T-helper 22 cell (primary cell): ENCODE data around the gene BUB1B.
"Not testable (repeated sequence)": the region's sequence is repeated elsewhere in the genome, so short reads cannot be mapped to it uniquely, and the experiment has no call there.

Experiments
- DNase-seq: peaks from one replicate; pipeline ENCODE4 v3.0.0-alpha.2; 2020; ENCODE audit warnings: low read depth

The BUB1B gene, protein sequence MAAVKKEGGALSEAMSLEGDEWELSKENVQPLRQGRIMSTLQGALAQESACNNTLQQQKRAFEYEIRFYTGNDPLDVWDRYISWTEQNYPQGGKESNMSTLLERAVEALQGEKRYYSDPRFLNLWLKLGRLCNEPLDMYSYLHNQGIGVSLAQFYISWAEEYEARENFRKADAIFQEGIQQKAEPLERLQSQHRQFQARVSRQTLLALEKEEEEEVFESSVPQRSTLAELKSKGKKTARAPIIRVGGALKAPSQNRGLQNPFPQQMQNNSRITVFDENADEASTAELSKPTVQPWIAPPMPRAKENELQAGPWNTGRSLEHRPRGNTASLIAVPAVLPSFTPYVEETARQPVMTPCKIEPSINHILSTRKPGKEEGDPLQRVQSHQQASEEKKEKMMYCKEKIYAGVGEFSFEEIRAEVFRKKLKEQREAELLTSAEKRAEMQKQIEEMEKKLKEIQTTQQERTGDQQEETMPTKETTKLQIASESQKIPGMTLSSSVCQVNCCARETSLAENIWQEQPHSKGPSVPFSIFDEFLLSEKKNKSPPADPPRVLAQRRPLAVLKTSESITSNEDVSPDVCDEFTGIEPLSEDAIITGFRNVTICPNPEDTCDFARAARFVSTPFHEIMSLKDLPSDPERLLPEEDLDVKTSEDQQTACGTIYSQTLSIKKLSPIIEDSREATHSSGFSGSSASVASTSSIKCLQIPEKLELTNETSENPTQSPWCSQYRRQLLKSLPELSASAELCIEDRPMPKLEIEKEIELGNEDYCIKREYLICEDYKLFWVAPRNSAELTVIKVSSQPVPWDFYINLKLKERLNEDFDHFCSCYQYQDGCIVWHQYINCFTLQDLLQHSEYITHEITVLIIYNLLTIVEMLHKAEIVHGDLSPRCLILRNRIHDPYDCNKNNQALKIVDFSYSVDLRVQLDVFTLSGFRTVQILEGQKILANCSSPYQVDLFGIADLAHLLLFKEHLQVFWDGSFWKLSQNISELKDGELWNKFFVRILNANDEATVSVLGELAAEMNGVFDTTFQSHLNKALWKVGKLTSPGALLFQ

DNA sequence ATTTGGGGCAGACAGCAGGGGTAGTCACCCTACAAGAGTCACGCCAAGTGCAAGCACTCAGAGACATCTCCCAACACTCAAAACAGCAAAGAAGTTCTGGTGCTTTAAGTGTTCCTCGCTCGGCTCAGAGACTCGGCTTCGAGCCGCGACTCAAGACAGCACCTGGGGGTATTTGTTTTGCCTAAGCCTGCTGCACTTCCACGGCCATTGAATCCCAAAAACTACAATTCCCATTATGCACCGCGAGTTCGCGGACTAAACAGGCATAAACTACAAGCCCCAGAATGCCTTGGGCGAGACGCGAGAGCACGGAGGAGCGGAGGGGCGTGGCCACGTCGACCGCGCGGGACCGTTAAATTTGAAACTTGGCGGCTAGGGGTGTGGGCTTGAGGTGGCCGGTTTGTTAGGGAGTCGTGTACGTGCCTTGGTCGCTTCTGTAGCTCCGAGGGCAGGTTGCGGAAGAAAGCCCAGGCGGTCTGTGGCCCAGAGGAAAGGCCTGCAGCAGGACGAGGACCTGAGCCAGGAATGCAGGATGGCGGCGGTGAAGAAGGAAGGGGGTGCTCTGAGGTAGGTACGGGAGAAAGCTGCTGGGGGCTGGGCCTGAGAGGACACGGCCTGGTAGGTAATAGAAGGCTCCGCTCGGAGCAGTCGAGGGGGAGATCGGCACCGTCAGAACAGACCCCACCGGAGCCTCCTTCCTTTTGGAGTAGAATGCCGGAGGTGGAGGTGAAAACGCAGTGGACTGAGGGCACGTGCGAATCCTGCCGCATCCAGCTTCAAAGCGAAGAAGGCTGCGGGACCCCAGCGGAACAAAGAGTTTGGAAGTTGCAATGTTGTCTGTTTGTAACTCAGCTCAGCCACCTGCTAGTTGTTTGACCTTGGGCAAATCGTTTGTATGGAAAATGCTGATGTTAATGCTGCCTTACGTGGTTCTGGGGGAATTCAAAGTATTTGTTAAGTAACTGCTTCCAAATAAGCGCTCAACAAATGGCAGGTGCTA, at the start of gene BUB1B:
Gene BUB1B (plus strand): TSS at position 381 of the 1,000 bp plus-strand sequence. CDS start 152 bp downstream, at position 533.
- peak; percentile 84 for DNase-seq

DNA sequence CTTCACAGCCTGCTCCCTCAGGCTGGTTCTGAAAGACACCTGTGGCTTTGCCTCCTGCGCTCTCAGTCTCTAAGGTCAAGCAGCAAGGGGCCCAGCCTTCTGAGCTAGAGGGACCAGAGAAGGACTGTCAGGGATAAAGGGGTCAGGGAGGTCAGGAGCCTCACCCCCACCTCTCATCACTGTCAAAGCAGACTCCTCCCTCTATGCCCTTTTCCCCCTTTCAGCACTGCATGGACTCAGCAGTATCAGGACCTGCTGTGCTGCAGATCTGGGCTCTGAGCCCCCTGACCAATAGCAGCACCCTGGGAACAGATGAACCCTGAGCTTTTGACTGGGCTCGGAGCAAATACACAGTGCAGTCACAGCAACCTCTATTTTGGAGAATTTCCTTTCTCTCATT, 49.0 kb upstream of the BUB1B start:
- no peak for DNase-seq

DNA sequence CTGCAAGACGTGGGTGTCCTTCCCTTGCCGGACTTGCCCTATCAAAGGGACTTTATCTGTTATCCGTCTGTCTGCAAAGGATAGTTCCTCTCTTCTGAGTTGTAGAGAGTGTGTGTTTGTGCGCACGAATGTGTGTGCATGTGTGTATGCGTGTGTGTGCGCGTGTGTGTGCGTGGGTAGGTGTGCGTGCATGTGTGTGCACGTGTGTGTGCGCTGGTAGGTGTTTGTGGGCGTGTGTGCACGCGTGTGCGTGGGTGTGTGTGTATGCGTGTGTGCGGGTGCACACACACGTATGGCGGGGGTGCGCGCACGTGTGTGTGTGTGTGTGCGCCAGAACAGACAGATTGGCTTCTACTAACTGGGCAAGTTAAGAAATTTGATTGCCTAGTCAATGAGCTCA, 48.1 kb upstream of the BUB1B start:
- no peak for DNase-seq

DNA sequence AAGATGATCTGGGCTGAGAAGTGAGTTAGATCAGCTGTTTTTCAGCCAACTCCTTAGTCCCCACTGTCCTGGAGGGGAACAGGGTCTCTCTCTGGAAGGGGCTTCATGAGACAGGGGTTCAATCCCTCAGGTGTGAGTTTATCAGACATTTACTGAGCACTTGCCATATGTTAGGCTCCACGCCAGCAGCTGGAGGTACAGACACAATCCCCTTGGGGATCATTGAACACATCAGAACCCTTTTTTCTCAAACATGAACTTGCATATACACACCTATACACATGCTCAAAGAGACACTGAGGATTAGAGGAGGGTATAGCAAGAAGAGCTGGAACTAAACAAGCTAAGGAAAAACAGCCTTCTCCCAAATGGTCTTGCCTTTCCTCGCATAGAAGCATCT, 46.7 kb upstream of the BUB1B start:
- DNase-seq: no peak

DNA sequence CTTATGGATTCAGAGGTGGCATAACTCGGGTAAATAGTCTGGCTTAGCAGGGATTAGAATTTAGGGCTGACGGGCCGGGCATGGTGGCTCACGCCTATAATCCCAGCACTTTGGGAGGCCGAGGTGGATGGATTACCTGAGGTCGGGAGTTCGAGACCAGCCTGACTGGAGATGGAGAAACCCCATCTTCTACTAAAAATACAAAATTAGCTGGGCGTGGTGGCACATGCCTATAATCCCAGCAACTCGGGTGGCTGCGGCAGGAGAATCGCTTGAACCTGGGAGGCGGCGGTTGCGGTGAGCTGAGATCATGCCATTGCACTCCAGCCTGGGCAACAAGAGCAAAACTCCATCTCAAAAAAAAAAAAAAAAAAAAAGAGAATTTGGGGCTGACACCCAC, 45.8 kb upstream of the BUB1B start:
- DNase-seq: not testable (repeated sequence)

DNA sequence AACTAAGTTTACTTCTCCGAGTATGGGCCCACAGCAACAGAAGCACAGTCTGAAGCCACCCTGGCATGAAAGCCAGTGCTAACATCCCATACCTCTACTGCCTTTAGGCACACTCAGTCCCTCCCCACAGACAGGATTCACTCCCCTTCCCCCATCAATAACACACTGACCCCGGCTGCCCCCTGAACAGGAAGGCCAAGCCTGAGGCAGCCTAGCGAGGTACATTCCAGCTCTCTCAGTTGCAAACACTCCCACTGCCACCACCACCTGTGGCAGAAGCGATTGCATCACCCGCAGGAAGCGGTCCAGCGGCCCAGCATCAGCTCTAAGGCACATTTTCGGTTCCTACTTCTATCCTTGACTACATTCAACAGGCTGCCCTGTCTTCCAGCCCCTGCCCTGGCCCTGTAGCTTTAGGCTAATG, 45.2 kb upstream of the BUB1B start:
- no peak for DNase-seq

DNA sequence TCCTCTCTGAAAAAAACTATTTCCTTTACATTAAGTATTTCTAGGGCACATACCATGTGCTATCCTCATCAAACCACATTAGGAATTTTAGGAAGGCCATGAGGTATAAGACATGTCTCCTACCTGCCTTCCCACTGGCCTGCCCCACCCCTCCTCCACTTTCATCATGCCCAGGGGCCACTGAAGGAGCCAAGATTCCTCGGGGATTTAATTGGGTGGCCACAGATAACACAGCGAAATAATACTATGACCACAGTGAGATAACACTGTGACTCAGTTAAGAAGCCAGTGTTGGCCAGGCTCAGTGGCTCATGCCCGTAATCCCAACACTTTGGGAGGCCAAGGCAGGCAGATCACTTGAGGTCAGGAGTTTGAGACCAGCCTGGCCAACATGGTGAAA, 42.4 kb upstream of the BUB1B start:
- no peak for DNase-seq

DNA sequence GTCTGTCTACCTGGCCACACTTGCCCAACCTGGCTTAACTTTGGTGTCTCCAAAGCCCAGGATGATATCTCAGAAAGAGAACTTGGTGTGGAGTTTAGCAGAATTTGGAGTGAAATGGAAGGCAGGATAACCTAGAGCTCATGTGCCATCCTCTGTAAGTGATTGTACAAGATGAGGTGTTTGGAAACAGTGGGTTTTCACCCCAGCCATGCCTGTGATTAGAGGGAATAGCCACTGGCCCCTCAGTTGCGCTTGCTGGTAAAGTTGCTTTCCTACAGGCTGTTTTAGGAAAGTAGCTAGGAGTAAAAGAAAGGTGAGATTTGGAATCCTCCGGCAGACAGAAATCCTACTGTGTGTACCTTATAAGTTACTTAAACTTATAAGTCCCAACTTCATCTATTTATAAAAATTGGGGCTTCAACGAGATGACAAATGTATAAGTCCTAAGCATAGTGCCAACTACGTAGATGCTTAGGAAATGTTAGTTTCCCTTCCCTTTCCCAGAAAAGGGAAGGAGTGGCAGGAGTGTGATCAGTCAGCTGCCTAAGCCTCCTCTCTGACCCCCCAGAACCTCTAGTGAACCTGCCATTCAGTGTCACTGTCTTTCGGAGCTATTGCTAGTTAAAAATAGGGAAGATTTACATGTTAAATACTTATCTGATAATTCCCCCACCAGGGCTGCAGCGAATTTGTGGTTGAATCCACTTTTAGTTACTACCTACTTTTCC, 38.8 kb upstream of the BUB1B start:
- no peak for DNase-seq

DNA sequence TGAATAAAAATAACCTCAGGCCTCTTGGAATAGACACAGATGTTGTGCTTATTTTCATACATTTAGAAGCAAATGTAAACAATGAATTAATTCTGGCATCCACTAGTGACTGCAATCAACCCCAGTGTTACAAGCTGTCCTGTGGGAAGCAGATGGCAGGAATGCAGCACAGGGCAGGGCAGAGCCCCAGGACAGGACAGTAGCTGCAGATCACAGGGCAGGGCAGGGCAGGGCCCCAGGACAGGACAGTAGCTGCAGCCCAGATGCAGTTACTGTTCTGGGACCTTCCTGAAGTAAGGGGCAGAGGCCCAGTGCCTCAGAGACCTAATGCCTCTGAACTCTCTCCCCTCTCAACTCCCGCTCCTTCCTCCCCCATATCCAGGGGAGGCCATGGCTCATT, 37.9 kb upstream of the BUB1B start:
- DNase-seq: not testable (repeated sequence)

DNA sequence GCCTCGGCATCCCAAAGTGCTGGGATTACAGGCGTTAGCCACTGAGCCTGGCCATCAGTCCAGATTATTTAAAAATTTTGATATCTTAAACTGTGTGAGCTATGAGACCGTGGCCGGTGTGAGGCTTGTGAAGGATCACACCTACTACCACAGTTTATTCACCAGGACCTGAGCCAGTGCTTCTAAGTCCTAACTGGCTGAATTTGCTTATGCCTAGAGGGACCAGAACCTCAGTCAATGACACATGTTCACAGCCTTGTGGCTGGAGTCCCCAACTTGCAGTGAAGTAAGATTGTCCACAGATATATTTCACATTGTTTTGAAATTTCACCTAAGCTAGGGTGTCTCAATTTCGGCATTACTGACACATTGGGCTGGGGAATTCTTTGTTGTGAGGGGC, 37.0 kb upstream of the BUB1B start:
- not testable (repeated sequence) for DNase-seq

DNA sequence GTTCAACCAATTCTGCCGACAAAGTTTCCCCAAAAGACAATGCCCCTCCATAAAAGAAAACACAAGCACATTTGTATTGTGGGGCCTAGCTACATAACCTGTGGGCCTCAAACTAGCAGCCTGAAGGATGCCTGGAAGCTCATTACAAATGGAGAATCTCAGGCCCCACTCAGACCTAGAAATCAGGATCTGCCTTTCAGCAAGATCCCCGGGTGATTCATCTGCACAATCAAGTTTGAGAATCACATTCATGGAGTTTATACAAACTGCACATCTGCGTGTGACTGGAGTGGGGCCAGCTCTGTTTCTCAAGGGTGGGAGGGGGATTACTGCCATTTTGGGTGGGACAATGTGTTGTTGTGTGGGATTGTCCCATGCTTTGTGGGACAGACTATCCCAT, 36.5 kb upstream of the BUB1B start:
- DNase-seq: not testable (repeated sequence)

DNA sequence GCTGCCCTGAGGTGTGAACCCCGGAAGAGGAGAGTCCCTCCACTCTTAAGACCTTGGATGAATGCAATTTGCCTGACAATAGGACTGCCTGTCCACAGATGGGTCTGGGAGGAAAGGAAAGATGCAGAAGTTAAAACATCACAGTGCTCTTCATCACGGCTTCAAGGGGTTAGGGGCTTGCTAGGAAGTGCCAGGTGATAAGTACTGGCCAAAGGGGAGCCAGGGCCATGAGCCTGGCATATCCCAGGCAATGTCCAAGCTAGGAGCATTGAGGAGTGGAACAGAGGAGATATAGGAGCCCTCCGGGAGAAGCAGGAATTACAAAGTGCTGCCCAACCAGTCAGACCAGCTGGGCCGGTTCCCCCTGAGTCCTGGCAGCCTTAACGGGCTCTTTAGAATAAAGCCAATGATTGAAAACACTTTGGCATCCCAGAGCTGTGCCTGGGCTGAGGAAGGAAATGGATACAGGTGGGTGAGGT, 36.0 kb upstream of the BUB1B start:
- not testable (repeated sequence) for DNase-seq

DNA sequence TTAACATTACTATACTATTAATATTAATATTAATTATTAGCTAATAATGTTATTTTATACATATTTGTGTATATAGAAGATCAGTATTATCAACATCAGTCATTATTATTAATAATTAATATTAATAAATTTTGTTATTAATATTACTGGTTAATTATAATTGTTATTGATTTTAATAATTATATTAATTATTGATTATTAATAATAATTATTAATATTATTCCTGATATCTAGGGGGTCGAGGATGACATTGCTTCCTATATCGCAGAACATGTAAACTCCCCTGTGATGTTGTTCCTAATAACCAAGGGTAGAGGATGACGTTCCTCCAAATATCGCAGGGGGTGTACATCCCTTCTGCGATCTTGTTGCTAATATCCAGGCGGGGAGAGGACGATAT, 34.9 kb upstream of the BUB1B start:
- DNase-seq: no peak

DNA sequence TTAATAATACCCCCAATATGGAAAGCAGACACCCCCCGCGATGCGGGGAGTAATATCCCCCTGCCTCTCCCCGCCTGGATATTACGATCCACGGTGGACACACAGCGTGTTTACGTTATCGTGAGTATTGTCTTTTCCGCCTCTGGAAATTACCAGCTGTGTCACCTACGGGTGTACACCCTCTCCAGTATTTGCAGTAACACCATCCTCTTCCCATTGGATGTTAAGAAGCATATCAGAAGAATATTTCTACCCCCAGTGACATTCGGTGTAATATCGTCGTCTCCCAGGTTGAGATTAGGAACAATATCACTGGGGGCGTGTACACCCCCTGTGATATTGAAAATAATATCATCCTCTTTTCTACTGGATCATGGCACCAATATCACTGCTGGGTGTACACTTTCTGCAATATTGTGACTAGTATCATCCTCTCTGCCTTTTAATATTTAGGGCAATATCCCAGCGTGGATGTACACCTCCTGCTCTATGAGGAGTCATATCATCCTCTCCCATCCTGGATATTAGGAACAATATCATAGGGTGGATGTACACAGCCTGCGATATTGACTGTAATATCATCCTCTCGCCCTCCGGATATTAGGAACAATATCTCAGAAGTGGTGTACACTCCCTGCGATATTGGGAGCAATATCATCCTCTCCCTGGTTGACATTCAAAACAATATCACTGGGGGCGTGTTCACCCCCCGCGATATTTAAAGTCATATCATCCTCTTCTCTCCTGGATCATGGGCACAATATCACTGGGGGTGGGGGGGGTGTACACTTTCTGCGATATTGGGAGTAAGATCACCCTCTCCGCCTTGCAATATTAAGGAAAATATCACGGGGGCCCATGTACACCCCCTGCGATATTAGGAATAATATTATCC, 31.9 kb upstream of the BUB1B start:
- DNase-seq: no peak

DNA sequence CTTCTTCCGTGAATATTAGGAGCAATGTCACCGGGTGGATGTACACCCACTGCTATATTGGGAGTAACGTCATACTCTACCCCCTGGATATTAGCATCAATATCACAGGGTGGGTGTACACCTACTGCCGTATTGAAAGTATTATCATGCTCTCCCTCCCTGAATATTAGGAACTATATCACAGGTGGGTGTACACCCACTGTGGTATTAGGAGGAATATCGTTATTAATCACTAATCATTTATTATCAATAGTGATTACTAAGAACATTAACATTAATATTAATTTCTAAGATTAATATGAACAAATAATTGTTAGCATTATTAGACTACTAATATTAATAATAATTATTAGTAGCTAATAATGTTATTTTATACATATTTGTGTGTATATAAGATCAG, 30.8 kb upstream of the BUB1B start:
- DNase-seq: no peak

DNA sequence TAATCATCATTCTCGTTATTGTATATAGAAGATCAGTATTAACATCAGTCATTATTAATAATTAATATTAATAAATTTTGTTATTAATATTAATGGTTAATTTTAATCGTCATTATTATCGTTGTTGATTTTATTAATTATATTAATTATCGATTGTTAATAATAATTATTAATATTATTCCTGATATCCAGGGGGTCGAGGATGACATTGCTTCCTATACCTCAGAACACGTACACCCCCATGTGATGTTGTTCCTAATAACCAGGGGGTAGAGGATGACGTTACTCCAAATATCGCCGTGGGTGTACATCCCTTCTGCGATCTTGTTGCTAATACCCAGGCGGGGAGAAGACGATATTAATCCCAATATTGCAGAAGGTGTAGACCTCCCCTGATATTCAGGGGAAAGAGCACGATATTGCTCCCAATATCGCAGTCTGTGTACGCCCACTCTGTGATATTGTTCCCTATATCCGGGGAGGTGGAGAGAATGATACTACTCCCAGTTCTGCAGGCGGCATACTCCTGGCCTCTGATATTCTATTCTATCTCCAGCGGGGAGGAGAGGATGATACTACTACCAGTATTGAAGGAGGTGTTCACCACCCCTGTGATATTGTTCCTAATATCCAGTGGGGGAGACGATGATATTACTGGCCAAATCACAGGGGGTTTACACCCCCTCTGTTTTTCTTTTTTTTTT, 29.9 kb upstream of the BUB1B start:
- DNase-seq: no peak

DNA sequence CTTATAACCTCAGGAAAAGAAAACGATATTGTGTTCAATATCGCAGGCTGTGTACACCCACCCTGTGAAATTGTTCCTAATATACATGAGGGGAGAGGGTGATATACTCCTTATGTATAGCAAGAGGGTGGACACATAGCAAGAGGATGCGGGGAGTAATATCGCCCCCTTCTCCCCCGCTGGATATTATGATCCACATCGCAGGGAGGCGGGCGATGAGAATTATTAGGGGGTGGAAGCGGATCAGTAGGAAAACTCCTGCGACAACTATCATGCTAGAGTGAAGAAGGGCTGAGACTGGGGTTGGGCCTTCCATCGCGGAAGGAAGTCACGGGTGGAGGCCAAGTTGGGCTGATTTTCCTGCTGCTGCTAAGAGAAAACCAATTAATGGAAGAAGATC, 27.3 kb upstream of the BUB1B start:
- DNase-seq: no peak

DNA sequence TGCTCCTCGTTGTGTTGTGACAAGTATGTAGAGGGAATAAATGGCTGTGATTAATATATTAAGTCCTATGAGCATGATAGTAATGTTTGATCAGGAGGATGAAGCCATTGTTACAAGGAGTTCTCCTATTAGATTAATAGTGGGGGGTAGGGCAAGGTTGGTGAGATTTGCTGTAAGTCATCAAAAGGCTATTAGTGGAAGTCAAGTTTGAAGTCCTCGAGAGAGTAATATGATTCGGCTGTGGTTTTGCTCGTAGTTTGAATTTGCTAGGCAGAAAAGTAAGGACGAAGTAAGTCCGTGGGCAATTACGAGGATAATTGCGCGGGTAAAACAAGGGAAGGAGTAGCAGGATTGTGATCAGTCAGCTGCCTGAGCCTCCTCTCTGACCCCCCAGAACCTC, 26.0 kb upstream of the BUB1B start:
- DNase-seq: no peak

DNA sequence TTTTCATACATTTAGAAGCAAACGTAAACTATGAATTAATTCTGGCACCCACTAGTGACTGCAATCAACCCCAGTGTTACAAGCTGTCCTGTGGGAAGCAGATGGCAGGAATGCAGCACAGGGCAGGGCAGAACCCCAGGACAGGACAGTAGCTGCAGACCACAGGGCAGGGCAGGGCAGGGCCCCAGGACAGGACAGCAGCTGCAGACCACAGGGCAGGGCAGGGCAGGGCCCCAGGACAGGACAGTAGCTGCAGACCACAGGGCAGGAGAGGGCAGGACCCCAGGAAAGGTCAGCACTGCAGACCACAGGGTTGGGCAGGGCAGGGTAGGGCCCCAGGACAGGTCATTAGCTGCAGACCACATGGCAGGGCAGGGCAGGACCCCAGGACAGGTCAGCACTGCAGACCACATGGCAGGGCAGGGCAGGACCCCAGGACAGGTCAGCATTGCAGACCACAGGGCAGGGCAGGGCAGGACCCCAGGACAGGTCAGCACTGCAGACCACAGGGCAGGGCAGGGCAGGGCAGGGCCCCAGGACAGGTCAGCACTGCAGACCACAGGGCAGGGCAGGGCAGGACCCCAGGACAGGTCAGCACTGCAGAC, 24.9 kb upstream of the BUB1B start:
- not testable (repeated sequence) for DNase-seq
